GM12892 (cell line): Measurements from ENCODE around the gene SLC6A6.

ENCODE experiments used
- DNase-seq: peaks from one replicate; pipeline ENCODE4 v3.0.0; 2011; ENCODE audit not compliant: insufficient read length
- FAIRE-seq: peaks from 2 replicates; lab custom pipeline; 2011; peaks lifted over from hg19 to GRCh38; lab: Jason Lieb, UNC
- POLR2A ChIP-seq: IDR thresholded peaks from 2 replicates; pipeline ENCODE4 v1.6.1; 2011; ENCODE audit warnings: low read depth, low read length, control low read depth
- POLR2AphosphoS5 ChIP-seq: IDR thresholded peaks from 2 replicates; pipeline ENCODE4 v1.6.1; 2011; ENCODE audit warnings: low read depth, low read length, control low read depth
- TAF1 ChIP-seq: IDR thresholded peaks from 2 replicates; pipeline ENCODE4 v1.6.1; 2011; ENCODE audit warnings: low read depth, mild to moderate bottlenecking, control low read depth, low read length, borderline replicate concordance

SLC6A6 gene

DNA sequence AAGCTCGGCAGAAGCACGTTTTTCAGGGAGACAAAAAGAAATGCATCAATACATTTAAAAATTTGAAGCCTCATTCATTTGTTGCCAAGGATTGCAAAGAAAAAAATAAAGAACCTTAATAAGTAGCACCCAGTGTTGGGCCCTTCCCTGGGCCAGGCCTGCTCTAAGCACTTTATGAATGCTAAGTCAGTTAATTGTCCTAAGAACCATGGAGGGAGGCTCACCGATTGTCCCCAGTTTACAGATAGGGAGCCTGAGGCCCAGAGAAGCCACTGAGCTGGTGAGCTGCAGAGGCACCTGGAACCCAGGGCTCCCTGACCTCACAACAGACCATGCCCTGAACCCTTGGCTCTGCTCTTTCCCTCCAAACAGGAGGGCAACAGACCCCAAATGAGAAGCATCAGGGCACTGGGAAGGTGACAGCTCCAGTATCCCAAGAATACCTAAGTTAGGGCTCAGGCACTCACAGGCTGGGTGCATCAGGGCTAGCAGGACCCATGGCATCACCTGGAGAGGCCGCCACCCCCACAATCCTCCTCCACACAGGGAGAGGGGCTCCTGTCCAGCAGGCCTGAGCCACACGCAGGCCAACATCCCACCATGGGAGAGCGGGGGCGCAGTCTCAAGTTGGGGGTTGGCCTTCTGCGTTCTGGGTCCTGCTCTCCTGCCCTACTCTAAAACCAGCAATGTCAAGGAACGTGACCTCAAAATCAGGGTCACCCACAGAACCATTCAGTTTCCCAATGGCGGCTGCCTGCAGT, 133.8 kb downstream of the SLC6A6 start:
- FAIRE-seq (no peak), DNase-seq (no peak)
- TF ChIP-seq TAF1 (no peak), POLR2A (no peak), POLR2AphosphoS5 (no peak)

DNA sequence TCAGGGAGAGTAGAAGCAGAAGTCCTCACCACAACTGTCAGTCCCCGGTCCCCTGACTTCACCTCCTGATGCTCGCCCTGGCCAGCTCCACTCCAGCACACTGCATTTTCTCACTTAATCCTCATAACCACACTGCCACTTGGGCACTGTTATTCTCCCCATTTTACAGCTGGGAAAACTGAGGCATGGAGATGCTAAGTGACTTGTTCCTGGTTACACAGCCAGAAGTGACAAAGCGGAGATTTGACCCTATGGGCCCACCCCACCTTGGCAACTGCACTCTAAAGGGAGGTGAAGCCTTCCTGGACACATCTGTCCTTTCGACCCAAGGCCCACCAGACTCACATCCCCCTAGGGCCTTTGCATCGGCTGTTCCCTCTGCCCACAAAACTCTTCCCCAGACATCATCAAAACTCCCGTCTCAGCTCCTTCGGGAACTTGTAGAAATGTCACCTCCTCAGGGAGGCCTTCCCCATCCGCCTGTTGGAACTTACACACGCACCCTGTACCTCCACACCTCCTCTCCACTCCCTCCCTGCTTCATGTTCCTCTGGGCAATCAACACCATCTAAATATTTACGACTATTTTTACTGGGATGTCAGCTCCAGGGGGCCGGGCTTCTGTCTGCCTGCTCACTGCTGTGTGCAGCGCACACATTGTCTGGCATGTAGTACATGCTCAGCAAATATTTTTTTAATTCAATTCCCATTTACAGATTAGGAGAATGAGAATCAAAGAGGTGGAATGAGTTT, 134.6 kb downstream of the SLC6A6 start:
- no peak for FAIRE-seq
- TF ChIP-seq TAF1 (no peak), POLR2AphosphoS5 (no peak)
- no peak for DNase-seq

DNA sequence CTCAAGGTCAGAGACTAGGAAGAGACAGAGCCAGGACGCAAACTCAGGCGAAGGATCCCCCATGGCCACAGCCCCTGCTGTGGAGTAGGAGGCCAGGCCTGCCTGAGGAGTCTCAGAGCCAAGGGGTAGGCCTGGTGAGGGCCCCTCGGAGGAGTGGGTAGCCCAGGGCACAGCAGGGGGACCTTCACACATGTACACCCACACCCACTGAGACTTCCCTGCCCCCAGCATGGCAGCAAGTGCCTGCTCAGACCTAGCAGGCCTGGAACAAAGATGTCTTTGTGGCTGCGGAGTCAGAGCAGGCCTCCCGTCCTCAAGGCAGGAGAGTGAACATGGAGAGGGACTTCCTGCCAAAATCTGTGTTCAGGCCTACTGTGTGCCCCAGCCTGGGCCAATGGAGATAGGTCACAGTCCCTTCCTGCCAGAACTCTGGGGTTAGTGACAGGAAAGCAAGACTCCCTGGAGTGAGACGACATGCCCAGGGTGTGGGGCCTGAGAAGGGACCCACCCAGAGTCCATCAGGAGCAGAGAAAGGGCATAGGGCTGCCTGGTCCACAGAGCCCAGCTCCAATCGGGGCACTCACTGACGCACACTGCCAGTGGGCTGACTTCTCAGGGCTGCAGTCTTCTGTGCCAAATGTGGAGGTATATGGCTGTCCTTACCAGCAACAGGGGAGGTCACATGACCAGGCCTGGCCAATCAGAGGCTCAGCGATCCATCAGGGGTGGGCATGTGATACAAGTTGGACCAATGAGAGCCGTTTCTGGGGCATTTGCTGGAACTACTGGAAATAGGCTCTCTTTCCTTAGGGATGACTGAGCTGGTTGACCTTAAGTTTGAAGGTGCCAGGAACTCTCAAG, 135.4 kb downstream of the SLC6A6 start:
- FAIRE-seq, result no peak
- no peak for DNase-seq
- TF ChIP-seq TAF1, result no peak
- no peak for TF ChIP-seq POLR2AphosphoS5
- TF ChIP-seq POLR2A, result no peak

DNA sequence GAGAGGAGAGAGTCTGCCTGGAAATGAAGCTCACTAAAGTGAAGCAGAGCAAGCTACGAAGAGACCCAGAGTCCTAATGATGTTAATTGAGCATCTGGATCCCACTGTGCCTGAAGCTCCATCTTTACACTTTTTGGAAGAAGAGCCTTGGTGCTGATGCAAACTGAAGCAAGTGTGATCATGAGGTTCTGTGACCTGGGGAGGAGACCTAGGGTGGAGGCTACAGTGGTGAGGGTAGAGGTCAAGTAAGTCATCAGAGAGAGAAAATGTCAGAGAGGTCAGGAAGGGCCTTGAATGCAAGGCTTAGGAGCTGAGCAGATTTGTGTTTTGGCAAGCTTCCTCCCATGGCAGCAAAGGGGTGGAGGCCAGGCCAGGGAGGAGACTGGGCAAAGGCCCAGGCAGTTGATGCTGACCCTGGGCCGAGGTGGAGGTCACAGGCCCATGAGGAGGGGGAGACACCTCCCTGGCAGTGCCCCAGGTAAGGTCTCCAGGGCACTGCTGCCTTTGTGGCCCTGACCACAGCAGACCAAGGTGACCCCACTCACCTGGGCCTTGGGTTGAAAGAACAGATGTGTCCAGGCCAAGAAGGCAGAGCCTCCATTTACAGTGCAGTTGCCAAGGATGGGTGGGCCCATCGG, 136.2 kb downstream of the SLC6A6 start:
- no peak for DNase-seq
- TF ChIP-seq TAF1 (no peak), POLR2A (no peak), POLR2AphosphoS5 (no peak)
- FAIRE-seq, result no peak
